ENCODE measurements around the gene PDIA5.
"Not testable (repeated sequence)": the region's sequence is repeated elsewhere in the genome, so short reads cannot be mapped to it uniquely, and the experiment has no call there.

The PDIA5 gene

GRCh38 chr3:123151853-123152420 is 85.1 kb downstream of the PDIA5 start:
- DNase-seq: not testable (repeated sequence)

DNA sequence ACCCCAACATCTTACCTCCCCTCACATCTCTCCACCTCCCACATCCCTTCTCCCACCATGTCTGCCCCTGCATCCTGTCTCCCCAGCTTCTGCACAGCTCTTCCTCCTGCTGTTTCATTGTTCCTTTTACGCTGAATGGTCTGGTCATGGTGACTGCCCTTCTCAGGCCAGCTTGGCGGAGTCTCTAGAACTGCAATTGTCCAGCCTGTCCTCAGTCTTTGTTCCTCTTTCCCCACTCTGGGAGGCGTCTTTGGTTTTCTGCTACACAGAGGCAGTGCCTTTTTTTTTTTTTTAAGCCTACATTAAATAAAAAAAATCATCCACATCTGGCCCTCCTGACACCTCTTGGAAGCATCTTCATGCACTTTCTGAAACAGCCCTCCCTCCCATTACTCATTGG is 85.9 kb downstream of the PDIA5 start:
- DNase-seq: no peak

- DNase-seq: no peak
These were observed 86.5 kb downstream of the PDIA5 start for GRCh38 chr3:123153125-123154019.

DNA sequence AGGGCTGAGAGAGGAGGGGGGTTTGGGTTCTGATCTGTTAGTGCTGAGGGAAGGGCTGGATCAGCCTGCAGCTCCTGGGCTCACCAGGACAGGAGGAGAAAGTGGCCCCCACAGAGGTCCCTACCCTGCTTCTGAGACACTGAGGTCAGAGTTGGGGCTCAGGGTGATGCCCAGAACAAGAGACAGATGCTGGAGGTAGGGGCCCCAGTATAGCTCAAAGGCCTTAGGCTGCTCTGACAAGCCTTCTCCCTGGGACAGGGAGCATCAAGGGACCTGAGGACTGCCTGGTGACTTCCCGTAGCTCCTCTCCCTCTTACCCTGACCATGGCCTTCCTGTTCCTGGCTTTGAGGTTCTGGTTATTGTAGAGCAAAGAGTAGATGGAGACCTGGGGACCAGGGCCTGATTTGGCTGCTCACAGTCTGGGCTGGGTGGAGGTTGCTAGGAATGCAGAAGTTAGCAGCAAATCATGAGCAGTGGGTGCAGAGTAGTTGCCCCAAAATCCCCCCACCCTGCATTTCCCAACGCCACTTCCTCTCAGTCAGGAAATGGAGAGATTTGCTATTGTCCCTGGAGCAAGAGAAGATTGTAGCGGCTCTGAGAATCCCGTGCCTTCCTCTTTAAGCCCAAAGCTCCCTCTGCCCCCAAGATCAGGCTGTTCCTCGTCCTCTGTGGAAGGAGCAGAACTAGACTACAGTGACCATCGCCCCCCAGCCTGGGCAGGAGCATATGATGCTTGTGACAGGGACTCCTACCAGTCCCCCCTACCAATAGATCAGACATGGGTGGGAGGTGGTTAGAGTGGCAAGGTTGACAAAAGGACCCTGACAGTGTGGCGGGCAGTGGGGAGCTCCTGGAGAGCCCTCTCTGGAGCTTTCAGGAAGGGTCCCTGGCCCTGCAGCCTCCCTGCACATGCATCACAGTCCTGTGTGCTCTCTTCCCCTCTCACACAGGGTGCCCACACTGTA is 87.5 kb downstream of the PDIA5 start:
- no peak for DNase-seq

- no peak for DNase-seq
These were observed 88.7 kb downstream of the PDIA5 start for GRCh38 chr3:123155471-123156011.

- DNase-seq: no peak
These were observed 89.6 kb downstream of the PDIA5 start for GRCh38 chr3:123156276-123156995.

DNA sequence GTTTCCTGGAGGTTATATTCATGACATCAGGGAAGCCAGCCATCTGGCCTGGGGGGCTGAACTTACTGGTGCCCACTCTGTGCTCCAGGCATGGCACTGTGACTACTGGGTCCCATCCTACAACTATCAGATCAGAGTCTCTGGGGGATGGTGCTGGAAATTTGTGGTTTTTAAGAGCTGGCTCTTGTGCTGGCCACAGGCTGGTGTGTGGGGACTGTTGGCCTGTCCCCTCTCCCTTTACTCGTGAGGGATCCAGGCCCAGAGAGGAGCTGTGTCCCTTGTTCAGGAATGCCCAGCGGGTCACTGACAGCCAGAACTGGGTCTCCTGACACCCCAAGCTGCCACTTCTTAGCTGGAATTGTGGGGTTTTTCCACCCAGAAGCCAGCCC is 90.4 kb downstream of the PDIA5 start:
- no peak for DNase-seq

DNA sequence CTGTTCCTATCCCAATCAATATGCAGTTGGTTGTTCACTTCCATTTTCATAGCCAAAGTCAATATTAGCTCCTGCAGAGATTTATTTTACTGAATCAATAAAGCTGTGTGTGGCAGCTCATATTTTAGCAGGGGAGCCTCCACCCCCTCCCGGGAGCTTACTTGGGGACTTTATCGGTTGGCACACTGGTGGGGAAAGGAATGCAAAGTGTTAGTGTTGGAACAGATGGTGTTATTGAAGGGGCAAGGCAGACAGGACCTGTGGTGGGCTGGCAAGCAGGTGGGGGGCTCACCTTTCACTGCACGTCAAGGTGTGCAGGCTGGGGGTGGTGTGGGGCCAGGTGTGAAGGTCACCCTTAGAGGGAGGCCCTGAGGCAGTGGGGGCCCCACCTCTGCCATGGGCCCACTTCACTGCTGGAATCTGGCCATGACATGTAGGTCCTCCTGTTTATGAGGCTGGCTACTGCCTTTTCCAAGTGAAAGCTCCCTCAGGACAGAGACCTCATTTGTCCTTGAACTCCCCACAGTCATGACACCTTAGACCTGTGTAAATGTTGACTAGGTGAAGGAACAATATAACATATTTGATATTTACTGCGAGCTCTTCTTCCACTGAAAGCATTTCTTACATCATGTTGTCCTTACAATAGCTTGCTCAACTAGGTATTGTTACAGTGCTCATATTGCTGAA is 90.9 kb downstream of the PDIA5 start:
- DNase-seq: no peak

DNA sequence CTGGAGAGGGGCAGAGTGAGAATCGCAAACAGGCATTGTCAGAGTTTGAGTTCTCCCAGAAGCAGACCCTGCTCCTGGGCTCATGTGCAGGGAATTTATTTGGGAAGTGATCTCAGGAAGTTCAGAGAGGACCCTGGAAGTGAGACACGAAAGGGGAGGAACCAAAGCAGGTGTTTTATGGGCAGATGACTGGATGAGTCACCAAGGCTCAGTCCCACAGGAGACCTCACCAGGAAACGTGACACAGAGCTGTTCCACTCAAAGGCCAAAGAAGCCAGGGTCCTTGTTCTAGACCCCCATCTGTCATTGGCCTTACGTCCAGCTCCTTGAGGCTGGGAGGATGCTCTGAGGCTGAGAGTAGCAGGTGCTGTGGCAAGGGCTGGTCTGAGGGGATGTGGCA is 91.5 kb downstream of the PDIA5 start:
- DNase-seq: no peak

DNA sequence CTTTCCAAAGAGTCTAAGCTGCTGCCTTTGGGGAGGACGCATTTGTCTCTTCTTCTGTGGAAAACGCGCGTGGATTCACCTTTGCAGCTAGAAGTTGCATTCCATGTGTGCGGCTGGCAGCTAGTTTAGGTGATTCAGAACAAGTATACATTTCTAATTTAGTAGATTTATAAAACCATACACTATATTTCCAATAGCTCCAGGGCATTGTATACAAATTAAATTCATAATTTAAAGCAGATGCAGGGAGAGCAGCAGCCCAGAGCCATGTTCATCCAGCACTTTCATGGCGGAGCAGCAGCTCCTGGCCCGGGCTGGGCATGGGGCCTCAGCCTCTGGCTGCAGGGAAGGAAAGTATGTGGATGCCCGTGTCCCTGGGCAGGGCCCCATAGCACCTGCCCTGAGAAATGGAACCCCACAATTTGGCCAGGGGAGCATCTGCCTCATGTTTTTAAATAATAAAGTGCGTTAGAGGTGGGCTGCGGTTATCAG is 92.1 kb downstream of the PDIA5 start:
- DNase-seq: no peak

DNA sequence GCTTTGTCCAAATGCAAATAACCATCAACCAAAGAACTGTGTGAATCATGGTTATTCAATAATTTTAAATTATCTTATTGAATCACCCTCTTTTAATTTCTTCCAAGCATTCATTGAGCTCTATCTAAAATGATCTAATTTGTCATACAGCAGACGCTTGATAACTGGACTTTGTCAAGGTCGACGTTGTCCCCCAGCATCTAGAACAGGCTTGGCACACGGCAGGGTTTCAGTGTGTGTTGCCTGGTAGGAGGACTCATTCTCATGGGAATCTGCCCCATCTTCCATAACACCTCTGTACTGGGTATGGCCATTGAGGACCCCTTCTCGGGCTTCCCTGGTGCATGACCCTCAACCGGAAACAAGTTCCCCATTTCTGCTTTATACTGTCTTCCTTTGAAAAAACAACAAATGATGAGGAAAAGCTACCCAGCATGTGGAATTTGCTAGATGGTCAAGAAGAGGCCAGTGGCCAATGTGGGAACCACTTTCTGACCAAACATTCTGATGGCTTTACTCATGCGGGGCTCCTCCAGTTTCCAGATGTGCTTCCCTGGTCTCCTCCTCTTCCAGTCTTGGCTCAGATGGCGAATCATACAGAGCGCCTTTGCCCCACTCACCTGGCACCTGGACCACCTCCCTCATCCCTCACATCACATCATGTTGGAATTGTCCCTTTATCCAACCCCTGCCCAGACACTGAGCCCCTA is 93.3 kb downstream of the PDIA5 start:
- DNase-seq: no peak

DNA sequence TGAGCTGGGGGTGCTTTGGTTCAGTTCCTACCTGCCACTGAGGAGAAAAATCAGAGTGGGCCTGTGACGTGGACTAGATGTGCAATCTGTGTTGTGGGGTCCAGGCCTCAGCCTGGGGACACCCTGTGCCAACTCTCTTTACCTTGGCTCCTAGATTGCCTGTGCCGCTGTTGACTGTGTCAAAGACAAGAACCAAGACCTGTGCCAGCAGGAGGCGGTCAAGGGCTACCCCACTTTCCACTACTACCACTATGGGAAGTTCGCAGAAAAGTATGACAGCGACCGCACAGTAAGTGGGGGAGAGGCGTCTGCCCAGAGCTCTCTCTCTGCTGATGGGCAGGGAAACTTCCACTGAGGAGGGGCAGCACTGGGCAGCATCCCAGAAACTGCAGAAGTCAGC is 94.3 kb downstream of the PDIA5 start:
- no peak for DNase-seq

- no peak for DNase-seq
These were observed 96.3 kb downstream of the PDIA5 start for GRCh38 chr3:123163141-123163540.

GRCh38 chr3:123165163-123165562 is 98.3 kb downstream of the PDIA5 start:
- no peak for DNase-seq

DNA sequence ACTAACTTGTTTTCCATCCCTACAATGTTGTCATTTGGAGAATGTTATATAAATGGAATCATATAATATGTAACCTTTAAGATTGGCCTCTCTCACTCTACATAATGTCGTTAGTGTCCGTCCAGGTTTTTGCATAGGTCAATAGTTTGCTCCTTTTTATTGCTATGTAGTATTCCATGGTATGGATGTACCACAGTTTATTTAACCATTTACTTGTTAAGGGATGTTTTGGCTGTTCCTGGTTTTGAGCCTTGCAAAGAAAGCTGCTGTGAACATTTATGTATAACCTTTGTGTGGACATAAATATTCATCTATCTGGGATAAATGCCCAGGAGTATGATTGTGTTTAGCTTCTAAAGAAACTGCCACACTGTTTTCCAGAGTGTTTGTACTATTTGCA is 100.9 kb downstream of the PDIA5 start:
- DNase-seq: no peak

DNA sequence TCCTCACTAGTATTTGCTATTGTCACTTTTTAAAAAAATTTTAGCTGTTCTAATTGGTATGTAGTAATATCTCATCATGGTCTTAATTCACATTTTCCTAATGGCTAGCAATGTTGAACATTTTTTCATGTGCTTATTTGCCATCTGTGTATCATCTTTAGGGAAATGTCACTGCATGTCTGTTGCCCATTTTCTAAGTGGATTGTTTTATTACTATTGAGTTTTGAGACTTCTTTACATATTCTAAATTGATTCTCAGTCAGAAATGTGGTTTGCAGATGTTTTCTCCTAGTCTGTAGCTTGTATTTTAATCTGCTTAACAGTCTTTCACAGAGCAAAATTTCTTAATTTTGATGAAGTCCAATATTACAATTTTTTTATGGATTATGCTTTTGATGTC is 101.3 kb downstream of the PDIA5 start:
- no peak for DNase-seq

GRCh38 chr3:123168605-123169004 is 101.8 kb downstream of the PDIA5 start:
- no peak for DNase-seq

GRCh38 chr3:123169492-123169929 is 102.7 kb downstream of the PDIA5 start:
- DNase-seq: no peak

GRCh38 chr3:123169930-123170329 is 103.1 kb downstream of the PDIA5 start:
- no peak for DNase-seq

GRCh38 chr3:123180791-123181190 is 114.0 kb downstream of the PDIA5 start:
- DNase-seq: no peak

DNA sequence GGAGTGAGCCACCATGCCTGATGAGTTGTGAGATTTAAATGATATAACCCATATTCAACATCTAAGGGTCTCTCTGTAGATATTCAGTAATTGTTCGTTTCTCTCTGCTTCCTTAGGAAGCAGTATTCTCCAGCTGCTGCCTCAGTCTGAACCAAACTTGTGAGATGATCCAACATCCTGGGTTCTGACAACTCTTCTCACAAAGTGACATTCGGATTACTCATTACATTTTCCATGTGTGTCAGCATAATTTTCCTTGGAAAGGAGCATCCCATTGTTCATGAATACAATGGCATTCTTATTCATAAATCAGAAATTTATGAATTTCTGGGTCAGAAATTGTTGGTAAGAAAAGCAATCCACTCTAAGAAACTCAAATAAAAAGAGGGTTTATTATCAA is 119.9 kb downstream of the PDIA5 start:
- DNase-seq: no peak
